GM23338 (cell line): Measurements from ENCODE around the gene PSMD14. TPM values are rescaled to one million over a fixed set of nuclear protein-coding genes. Genes with fewer than 3 reads are reported as not detected.

Source experiments
- ATAC-seq: fragments of 200-7000 bp; cut with Tn5 transposase; 3 replicates; pipeline ENCODE4 v1.9.1; 2020
- DNase-seq: peaks from one replicate; pipeline ENCODE4 v3.0.0-alpha.2; 2015; ENCODE audit warnings: low spot score
- H2AFZ ChIP-seq: fragments of 200-600 bp; sonication (generic); 2 replicates; pipeline ENCODE4 v1.8.0; 2016; ENCODE audit warnings: antibody characterized with exemption, mild to moderate bottlenecking, moderate library complexity
- H3F3A ChIP-seq: fragments of 200-600 bp; sonication (generic); replicated peaks from 2 replicates; pipeline ENCODE4 v1.8.0; 2017; ENCODE audit warnings: antibody characterized with exemption, mixed run types, low read depth
- H3K27ac ChIP-seq: fragments of 200-600 bp; sonication (generic); 2 replicates; pipeline ENCODE4 v1.6.1; 2016; ENCODE audit warnings: low read depth
- H3K27me3 ChIP-seq: fragments of 200-600 bp; sonication (generic); 2 replicates; pipeline ENCODE4 v1.8.0; 2016; ENCODE audit warnings: mild to moderate bottlenecking, mixed run types, moderate library complexity; ENCODE audit not compliant: insufficient read depth
- H3K36me3 ChIP-seq: fragments of 200-600 bp; sonication (generic); 2 replicates; pipeline ENCODE4 v1.8.0; 2016; ENCODE audit warnings: mild to moderate bottlenecking; ENCODE audit not compliant: insufficient read depth
- H3K4me1 ChIP-seq: fragments of 200-600 bp; sonication (generic); 2 replicates; pipeline ENCODE4 v1.8.0; 2016; ENCODE audit warnings: mild to moderate bottlenecking, moderate library complexity; ENCODE audit not compliant: insufficient read depth
- H3K4me2 ChIP-seq: fragments of 200-600 bp; sonication (generic); 2 replicates; pipeline ENCODE4 v1.7.1; 2017; ENCODE audit warnings: mixed run types
- H3K4me3 ChIP-seq: fragments of 200-600 bp; sonication (generic); 2 replicates; pipeline ENCODE4 v1.6.1; 2016; ENCODE audit warnings: mixed run types
- H3K79me2 ChIP-seq: fragments of 200-600 bp; sonication (generic); replicated peaks from 2 replicates; pipeline ENCODE4 v1.8.0; 2017; ENCODE audit warnings: mild to moderate bottlenecking; ENCODE audit not compliant: insufficient read depth
- H3K9me2 ChIP-seq: fragments of 200-600 bp; sonication (generic); 2 replicates; pipeline ENCODE4 v1.8.0; 2017; ENCODE audit not compliant: insufficient read depth
- H4K20me1 ChIP-seq: fragments of 200-600 bp; sonication (generic); replicated peaks from 2 replicates; pipeline ENCODE4 v1.8.0; 2017; ENCODE audit warnings: mild to moderate bottlenecking; ENCODE audit not compliant: insufficient read depth
- H3K27ac Mint-ChIP-seq: 2 replicates; pipeline ENCODE4 v1.8.0; 2020; ENCODE audit warnings: inconsistent platforms, mild to moderate bottlenecking, moderate library complexity, mixed read lengths
- H3K27me3 Mint-ChIP-seq: 3 replicates; pipeline ENCODE4 v1.8.0; 2022; ENCODE audit warnings: low read depth, mild to moderate bottlenecking, moderate library complexity, mixed read lengths, inconsistent platforms; ENCODE audit not compliant: insufficient read depth, poor library complexity
- H3K36me3 Mint-ChIP-seq: 3 replicates; pipeline ENCODE4 v1.8.0; 2021; ENCODE audit warnings: low read depth, mild to moderate bottlenecking, inconsistent platforms, moderate library complexity, mixed read lengths
- H3K4me1 Mint-ChIP-seq: 3 replicates; pipeline ENCODE4 v1.8.0; 2020; ENCODE audit warnings: mild to moderate bottlenecking, inconsistent platforms, mixed read lengths
- H3K4me3 Mint-ChIP-seq: 3 replicates; pipeline ENCODE4 v1.8.0; 2021; ENCODE audit warnings: moderate library complexity, mild to moderate bottlenecking, inconsistent platforms, mixed read lengths
- H3K9me3 Mint-ChIP-seq: 3 replicates; pipeline ENCODE4 v1.8.0; 2020; ENCODE audit warnings: moderate library complexity, mild to moderate bottlenecking, inconsistent platforms, mixed read lengths
- CREB1 ChIP-seq: fragments of 250-450 bp; sonication (Bioruptor Pico); IDR thresholded peaks from 2 replicates; pipeline ENCODE4 v1.5.0; 2020; ENCODE audit warnings: low read depth, mild to moderate bottlenecking, moderate library complexity
- EZH2 ChIP-seq: fragments of 200-600 bp; sonication (generic); IDR thresholded peaks from one replicate; pipeline ENCODE4 v1.8.0; 2017; ENCODE audit warnings: antibody characterized with exemption, mild to moderate bottlenecking, low read depth; ENCODE audit not compliant: unreplicated experiment
- EZH2phosphoT487 ChIP-seq: fragments of 200-600 bp; sonication (generic); IDR thresholded peaks from one replicate; pipeline ENCODE4 v1.8.1; 2018; ENCODE audit warnings: antibody characterized with exemption; ENCODE audit not compliant: unreplicated experiment
- polyA plus RNA-seq: library from polyadenylated mRNA; unstranded; fragments of >200 nt; fragmentation: Nextera tagmentation; extraction: Ambion mirVana; gene quantifications from 2 replicates; pipeline ENCODE4 v1.2.1, GENCODE V29; 2016
- total RNA-seq: library from RNA; depleted of rRNA; stranded (reverse); fragments of >200 nt; shearing (Covaris generic); gene quantifications from 2 replicates; pipeline ENCODE4 v1.2.3, GENCODE V29; 2014
- TF ChIP-seq, protein P1 (sequence below), 2 experiments: fragments of 200-600 bp in 1 of 2; sonication (generic) in 1 of 2; conservative IDR thresholded peaks; 2 replicates each; pipeline versions ENCODE4 v1.5.1 to v1.6.1; 2016 to 2017; ENCODE audit warnings: antibody characterized with exemption in 2 of 2, low read depth in 2 of 2, mild to moderate bottlenecking in 2 of 2, moderate library complexity in 1 of 2
- TF ChIP-seq, protein P2 (sequence below): IDR thresholded peaks from one replicate; pipeline ENCODE4 v1.6.1; 2018; ENCODE audit warnings: antibody characterized with exemption; ENCODE audit not compliant: unreplicated experiment
- TF ChIP-seq, protein P3 (sequence below): fragments of 250-450 bp; sonication (Bioruptor Pico); IDR thresholded peaks from 2 replicates; pipeline ENCODE4 v1.5.0; 2020; ENCODE audit warnings: mild to moderate bottlenecking, moderate library complexity

PSMD14 gene
- total and polyA plus RNA-seq, 2 experiments from 2014 or later: 92.2 to 123 TPM

DNA sequence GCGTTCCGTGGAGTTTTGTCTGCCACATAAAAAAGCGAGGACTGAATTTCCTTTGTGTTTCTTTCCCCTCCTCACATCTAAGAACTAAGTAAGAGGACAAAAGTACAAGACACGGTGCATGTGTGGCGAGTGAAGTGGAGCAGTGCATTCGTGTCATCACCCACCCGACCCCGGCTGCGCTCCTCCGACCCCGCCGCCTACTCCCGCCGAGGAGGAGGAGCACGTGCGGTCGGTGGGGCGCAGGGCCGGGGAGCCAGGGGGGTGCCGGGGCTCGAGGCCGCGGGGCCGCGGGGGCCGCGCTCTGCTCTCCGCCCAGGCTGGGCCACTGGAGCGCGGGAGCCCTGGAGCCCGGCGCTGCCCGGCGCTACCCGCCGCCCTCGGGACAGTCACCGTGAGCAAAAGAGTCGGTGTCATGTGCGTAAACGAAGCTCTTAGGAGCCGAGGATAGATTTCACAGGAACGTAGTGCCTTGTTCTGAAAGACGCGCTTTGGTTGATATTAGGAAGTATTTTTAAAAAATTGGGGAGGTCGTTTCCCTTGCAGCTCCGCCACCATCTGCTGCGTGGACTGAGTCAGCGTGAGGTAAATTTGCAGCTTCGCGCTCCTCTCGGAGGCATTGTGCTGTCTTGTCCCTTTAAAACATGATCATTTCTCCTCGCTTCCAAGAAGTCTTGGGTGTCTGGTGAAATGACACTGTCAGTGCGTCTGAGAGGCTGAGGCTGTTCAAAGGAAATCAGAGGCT is 118.9 kb downstream of the PSMD14 start:
- peak; percentile 22 for TF ChIP-seq EZH2phosphoT487
- TF ChIP-seq, protein P1, sequence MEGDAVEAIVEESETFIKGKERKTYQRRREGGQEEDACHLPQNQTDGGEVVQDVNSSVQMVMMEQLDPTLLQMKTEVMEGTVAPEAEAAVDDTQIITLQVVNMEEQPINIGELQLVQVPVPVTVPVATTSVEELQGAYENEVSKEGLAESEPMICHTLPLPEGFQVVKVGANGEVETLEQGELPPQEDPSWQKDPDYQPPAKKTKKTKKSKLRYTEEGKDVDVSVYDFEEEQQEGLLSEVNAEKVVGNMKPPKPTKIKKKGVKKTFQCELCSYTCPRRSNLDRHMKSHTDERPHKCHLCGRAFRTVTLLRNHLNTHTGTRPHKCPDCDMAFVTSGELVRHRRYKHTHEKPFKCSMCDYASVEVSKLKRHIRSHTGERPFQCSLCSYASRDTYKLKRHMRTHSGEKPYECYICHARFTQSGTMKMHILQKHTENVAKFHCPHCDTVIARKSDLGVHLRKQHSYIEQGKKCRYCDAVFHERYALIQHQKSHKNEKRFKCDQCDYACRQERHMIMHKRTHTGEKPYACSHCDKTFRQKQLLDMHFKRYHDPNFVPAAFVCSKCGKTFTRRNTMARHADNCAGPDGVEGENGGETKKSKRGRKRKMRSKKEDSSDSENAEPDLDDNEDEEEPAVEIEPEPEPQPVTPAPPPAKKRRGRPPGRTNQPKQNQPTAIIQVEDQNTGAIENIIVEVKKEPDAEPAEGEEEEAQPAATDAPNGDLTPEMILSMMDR (conservative IDR thresholded peaks at IDR 0.05; ENCODE audit: low read depth in 2 of 2): no peak
- peak; percentile 98 for TF ChIP-seq EZH2
- H3K9me2 ChIP-seq: no peaks in the 10 kb centered on the region
- Mint-ChIP-seq H3K4me3 (peak overlapping the region; percentile 79), H3K27ac (no peak overlapping the region), H3K4me1 (peaks cover 30% of the 10 kb centered on the region), H3K36me3 (no peaks in the 10 kb centered on the region; the same call in 2 of the 3 replicates), H3K9me3 (no peaks in the 10 kb centered on the region), H3K27me3 (peaks cover 77% of the 10 kb centered on the region)
- peak; percentile 33 for ATAC-seq
- peak overlapping the region; percentile 54 for H3K4me3 ChIP-seq
- peaks cover 18% of the 10 kb centered on the region for H4K20me1 ChIP-seq
- H3K4me1 ChIP-seq: peaks cover 17% of the 10 kb centered on the region
- H3K36me3 ChIP-seq: no peaks in the 10 kb centered on the region
- peak overlapping the region; percentile 95 for H2AFZ ChIP-seq
- DNase-seq: peak; percentile 43
- H3F3A ChIP-seq: peaks cover 29% of the 10 kb centered on the region; the same call in 1 of the 2 replicates
- H3K79me2 ChIP-seq: no peaks in the 10 kb centered on the region
- H3K27ac ChIP-seq: no peak overlapping the region
- peak overlapping the region; percentile 78 for H3K4me2 ChIP-seq
- peaks cover 100% of the 10 kb centered on the region for H3K27me3 ChIP-seq

DNA sequence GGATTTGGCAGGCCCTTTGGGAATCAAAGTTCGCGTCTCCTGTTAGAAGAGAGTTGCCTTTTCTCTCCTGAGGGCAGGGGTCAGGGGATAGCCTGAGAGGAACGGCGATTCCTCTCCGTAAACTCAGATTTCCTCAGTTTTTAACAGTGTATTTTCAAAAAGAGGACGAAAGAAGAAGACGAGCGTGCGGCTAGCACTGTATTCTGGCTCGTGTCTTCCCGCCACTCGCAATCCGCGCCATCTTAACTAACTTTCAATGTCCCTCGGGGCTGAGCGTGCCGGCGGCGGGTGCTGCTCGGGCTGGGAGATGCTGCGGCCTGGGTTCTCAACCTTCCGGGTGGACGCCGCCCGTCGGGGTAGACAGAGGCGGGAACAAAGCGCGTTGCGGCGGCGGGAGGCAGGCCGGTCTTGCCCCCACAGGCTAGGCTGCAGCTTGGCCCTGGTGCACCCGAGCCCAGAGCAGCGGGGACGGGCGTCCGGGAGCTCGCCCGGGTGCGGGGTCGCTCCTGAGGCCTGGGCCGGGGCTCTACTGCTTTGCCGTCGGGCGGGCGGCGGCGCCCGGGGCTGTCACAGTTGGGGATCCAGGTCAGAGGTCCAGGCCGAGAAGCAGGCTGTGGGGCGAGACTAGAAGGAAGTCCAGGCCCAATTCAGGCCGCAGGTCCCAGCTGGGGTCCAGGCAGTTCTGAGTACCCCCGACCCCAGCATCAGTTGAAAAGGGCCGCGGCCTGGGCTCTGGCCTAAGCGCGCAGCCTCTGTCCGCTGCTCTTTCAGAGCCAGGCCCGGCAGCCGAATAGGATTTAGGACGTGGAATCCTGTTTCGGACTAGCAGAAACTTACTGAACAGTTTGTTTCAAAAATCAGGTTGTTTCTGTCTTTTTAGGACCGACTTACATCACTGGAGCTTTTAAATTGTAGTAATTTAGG is 119.7 kb downstream of the PSMD14 start:
- peaks cover 11% of the 10 kb centered on the region for H4K20me1 ChIP-seq
- Mint-ChIP-seq H3K36me3 (no peaks in the 10 kb centered on the region; the same call in 2 of the 3 replicates), H3K27me3 (peaks cover 71% of the 10 kb centered on the region), H3K4me1 (peaks cover 31% of the 10 kb centered on the region), H3K9me3 (no peaks in the 10 kb centered on the region), H3K27ac (no peak overlapping the region), H3K4me3 (peak overlapping the region; percentile 79)
- peak overlapping the region; percentile 78 for H3K4me2 ChIP-seq
- H3K4me3 ChIP-seq: peak overlapping the region; percentile 54
- ATAC-seq (peak; percentile 56), DNase-seq (peak; percentile 64)
- no peaks in the 10 kb centered on the region for H3K9me2 ChIP-seq
- H3K27ac ChIP-seq: no peak overlapping the region
- no peaks in the 10 kb centered on the region for H3K36me3 ChIP-seq
- peaks cover 13% of the 10 kb centered on the region for H3K4me1 ChIP-seq
- H3K79me2 ChIP-seq: no peaks in the 10 kb centered on the region
- peak overlapping the region; percentile 95 for H2AFZ ChIP-seq
- peaks cover 99% of the 10 kb centered on the region for H3K27me3 ChIP-seq
- peaks cover 20% of the 10 kb centered on the region; the same call in 1 of the 2 replicates for H3F3A ChIP-seq
- TF ChIP-seq, protein P2, sequence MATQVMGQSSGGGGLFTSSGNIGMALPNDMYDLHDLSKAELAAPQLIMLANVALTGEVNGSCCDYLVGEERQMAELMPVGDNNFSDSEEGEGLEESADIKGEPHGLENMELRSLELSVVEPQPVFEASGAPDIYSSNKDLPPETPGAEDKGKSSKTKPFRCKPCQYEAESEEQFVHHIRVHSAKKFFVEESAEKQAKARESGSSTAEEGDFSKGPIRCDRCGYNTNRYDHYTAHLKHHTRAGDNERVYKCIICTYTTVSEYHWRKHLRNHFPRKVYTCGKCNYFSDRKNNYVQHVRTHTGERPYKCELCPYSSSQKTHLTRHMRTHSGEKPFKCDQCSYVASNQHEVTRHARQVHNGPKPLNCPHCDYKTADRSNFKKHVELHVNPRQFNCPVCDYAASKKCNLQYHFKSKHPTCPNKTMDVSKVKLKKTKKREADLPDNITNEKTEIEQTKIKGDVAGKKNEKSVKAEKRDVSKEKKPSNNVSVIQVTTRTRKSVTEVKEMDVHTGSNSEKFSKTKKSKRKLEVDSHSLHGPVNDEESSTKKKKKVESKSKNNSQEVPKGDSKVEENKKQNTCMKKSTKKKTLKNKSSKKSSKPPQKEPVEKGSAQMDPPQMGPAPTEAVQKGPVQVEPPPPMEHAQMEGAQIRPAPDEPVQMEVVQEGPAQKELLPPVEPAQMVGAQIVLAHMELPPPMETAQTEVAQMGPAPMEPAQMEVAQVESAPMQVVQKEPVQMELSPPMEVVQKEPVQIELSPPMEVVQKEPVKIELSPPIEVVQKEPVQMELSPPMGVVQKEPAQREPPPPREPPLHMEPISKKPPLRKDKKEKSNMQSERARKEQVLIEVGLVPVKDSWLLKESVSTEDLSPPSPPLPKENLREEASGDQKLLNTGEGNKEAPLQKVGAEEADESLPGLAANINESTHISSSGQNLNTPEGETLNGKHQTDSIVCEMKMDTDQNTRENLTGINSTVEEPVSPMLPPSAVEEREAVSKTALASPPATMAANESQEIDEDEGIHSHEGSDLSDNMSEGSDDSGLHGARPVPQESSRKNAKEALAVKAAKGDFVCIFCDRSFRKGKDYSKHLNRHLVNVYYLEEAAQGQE: no peak
- TF ChIP-seq, protein P3, sequence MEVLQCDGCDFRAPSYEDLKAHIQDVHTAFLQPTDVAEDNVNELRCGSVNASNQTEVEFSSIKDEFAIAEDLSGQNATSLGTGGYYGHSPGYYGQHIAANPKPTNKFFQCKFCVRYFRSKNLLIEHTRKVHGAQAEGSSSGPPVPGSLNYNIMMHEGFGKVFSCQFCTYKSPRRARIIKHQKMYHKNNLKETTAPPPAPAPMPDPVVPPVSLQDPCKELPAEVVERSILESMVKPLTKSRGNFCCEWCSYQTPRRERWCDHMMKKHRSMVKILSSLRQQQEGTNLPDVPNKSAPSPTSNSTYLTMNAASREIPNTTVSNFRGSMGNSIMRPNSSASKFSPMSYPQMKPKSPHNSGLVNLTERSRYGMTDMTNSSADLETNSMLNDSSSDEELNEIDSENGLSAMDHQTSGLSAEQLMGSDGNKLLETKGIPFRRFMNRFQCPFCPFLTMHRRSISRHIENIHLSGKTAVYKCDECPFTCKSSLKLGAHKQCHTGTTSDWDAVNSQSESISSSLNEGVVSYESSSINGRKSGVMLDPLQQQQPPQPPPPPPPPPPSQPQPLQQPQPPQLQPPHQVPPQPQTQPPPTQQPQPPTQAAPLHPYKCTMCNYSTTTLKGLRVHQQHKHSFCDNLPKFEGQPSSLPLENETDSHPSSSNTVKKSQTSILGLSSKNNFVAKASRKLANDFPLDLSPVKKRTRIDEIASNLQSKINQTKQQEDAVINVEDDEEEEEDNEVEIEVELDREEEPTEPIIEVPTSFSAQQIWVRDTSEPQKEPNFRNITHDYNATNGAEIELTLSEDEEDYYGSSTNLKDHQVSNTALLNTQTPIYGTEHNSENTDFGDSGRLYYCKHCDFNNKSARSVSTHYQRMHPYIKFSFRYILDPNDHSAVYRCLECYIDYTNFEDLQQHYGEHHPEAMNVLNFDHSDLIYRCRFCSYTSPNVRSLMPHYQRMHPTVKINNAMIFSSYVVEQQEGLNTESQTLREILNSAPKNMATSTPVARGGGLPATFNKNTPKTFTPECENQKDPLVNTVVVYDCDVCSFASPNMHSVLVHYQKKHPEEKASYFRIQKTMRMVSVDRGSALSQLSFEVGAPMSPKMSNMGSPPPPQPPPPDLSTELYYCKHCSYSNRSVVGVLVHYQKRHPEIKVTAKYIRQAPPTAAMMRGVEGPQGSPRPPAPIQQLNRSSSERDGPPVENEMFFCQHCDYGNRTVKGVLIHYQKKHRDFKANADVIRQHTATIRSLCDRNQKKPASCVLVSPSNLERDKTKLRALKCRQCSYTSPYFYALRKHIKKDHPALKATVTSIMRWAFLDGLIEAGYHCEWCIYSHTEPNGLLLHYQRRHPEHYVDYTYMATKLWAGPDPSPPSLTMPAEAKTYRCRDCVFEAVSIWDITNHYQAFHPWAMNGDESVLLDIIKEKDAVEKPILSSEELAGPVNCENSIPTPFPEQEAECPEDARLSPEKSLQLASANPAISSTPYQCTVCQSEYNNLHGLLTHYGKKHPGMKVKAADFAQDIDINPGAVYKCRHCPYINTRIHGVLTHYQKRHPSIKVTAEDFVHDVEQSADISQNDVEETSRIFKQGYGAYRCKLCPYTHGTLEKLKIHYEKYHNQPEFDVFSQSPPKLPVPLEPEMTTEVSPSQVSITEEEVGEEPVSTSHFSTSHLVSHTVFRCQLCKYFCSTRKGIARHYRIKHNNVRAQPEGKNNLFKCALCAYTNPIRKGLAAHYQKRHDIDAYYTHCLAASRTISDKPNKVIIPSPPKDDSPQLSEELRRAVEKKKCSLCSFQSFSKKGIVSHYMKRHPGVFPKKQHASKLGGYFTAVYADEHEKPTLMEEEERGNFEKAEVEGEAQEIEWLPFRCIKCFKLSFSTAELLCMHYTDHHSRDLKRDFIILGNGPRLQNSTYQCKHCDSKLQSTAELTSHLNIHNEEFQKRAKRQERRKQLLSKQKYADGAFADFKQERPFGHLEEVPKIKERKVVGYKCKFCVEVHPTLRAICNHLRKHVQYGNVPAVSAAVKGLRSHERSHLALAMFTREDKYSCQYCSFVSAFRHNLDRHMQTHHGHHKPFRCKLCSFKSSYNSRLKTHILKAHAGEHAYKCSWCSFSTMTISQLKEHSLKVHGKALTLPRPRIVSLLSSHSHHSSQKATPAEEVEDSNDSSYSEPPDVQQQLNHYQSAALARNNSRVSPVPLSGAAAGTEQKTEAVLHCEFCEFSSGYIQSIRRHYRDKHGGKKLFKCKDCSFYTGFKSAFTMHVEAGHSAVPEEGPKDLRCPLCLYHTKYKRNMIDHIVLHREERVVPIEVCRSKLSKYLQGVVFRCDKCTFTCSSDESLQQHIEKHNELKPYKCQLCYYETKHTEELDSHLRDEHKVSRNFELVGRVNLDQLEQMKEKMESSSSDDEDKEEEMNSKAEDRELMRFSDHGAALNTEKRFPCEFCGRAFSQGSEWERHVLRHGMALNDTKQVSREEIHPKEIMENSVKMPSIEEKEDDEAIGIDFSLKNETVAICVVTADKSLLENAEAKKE (CRISPR knock-in tag): no peak
- TF ChIP-seq CREB1 (CRISPR knock-in tag) (no peak), EZH2phosphoT487 (peak; percentile 94)
